GM11168 (cell line): Measurements from ENCODE around the gene KCNJ9.
"Not testable (repeated sequence)": the region's sequence is repeated elsewhere in the genome, so short reads cannot be mapped to it uniquely, and the experiment has no call there.

Experiments
- in situ Hi-C: fragments of 300-500 bp; cut with MboI; formaldehyde crosslinking; loops from one replicate; pipeline ENCODE4 v1.12.0; 2022; ENCODE audit warnings: low sequenced_read_pairs; ENCODE audit not compliant: unreplicated experiment

KCNJ9 gene

DNA sequence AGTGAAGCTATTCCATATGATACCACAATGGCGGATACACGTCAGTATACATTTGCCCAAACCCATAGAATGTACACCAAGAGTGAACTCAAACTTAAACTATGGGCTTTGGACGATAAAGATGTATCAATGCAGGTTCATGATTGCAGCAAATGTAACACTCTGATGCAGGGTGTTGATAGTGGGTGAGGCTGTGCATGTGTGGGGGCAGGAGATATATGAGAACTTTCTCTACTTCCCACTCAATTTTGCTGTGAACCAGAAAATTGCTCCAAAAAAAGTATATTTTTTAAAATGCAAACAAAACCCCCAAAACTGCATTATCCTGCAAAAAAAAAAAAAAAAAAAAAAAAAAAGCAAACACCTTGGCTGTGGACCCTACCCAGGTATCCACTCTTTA is 37.6 kb downstream of the KCNJ9 start:
- in situ Hi-C loops = loop anchor here (10.0 kb wide), 1 partner anchor 136 kb away; no protein-coding TSS in a partner anchor

DNA sequence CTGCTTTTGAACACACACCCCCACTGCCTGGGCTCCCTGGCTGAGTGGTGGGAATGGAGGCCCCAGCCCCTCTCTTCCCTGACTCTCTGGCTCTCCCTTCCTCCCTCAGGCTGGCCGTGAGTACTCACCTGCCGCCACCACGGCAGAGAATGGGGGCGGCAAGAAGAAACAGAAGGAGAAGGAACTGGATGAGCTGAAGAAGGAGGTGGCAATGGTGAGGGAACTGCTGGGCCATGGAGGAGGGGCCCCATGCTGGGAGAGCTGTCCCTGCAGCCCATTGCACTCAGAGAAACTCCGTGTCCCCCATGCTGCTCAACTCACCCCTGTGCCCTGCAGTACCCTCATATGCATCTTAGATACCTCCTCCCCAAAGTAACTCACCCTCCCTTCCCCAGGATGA is 39.5 kb downstream of the KCNJ9 start:
- in situ Hi-C loops = no loop called here

GRCh38 chr1:160121388-160121787 is 40.0 kb downstream of the KCNJ9 start:
- in situ Hi-C loops = no loop called here

- in situ Hi-C loops = no loop called here
These were observed 41.7 kb downstream of the KCNJ9 start for GRCh38 chr1:160122978-160123495.

GRCh38 chr1:160123726-160124125 is 42.4 kb downstream of the KCNJ9 start:
- in situ Hi-C loops = no loop called here

- in situ Hi-C loops = no loop called here
These were observed 43.6 kb downstream of the KCNJ9 start for GRCh38 chr1:160124705-160125478.

GRCh38 chr1:160125746-160126145 is 44.4 kb downstream of the KCNJ9 start:
- in situ Hi-C loops = no loop called here

DNA sequence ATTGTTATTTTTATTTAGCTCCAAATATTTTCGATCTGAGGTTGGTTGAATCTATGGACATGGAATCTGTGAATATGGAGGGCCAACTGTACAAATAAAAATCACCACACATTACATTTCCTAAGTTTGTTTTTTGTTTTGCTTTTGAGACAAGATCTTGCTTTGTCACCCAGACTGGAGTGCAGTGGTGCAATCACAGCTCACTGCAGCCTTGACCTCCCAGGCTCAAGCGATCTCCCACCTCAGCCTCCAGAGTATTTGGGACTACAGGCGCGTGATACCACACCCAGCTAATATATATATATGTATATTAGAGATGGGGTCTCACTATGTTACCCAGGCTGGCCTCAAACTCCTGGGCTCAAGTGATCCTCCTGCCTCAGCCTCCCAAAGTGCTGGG is 45.0 kb downstream of the KCNJ9 start:
- in situ Hi-C loops = not testable (repeated sequence)

- in situ Hi-C loops = no loop called here
These were observed 46.0 kb downstream of the KCNJ9 start for GRCh38 chr1:160127381-160127780.

DNA sequence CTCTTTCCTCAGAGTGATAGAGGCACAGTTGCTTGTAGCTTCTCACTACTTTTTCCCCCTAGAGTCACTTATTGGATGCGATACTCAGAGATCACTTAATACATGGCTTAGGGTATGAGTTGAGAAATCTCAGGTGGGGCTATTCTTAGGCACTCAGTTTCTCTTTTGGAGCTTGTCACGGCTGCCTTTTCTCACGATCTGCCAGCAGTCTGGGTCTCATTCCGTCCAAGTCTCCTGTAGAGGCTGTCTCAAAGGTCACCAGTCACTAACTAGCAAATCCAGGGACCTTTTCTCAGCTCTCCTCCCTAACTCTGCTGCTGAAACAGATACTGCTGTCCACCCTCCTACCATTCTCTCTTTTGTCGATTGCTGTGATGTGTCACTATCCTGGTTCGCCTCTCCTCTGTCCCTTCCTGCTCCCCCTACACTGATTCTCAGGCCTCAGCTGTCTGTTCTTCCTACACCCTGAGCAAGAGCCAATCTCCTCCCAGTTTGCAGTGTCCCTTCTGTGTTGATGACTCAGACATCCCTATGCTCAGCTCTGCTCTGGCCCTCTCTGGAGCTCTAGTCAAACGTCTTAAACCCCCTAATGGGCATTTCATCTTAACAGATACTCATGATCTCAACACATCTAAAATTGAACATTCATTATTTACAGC is 46.7 kb downstream of the KCNJ9 start:
- in situ Hi-C loops = no loop called here

DNA sequence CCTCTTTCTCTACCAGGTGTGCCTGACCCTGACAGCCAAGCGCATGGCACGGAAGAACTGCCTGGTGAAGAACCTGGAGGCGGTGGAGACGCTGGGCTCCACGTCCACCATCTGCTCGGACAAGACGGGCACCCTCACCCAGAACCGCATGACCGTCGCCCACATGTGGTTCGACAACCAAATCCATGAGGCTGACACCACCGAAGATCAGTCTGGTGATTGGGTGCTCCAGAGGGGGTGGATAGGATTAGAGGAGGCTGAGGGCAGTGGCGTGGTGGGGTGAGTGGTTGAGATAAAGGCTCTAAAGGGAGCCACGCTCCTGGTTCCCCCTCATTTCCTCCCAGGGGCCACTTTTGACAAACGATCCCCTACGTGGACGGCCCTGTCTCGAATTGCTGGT is 47.3 kb downstream of the KCNJ9 start:
- in situ Hi-C loops = no loop called here

GRCh38 chr1:160129046-160129445 is 47.7 kb downstream of the KCNJ9 start:
- in situ Hi-C loops = no loop called here

- in situ Hi-C loops = no loop called here
These were observed 48.2 kb downstream of the KCNJ9 start for GRCh38 chr1:160129558-160129957.

GRCh38 chr1:160129966-160130365 is 48.6 kb downstream of the KCNJ9 start:
- in situ Hi-C loops = no loop called here

DNA sequence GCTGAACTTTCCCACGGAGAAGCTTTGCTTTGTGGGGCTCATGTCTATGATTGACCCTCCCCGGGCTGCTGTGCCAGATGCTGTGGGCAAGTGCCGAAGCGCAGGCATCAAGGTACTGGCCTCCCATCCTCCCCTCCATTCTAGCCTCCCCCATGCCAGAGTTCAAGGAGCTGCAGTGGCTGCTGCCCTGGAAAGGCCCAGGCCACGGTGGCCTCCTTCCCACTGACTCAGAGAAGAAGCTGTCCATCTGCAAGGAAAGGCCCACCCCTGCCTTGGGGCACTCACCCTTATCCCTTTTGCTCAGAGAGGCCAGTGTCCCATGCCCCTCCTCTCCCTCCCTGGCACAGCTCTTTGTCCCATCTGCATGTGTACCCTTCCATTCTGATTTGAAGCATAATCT is 49.1 kb downstream of the KCNJ9 start:
- in situ Hi-C loops = no loop called here

- in situ Hi-C loops = no loop called here
These were observed 49.6 kb downstream of the KCNJ9 start for GRCh38 chr1:160130939-160131338.

DNA sequence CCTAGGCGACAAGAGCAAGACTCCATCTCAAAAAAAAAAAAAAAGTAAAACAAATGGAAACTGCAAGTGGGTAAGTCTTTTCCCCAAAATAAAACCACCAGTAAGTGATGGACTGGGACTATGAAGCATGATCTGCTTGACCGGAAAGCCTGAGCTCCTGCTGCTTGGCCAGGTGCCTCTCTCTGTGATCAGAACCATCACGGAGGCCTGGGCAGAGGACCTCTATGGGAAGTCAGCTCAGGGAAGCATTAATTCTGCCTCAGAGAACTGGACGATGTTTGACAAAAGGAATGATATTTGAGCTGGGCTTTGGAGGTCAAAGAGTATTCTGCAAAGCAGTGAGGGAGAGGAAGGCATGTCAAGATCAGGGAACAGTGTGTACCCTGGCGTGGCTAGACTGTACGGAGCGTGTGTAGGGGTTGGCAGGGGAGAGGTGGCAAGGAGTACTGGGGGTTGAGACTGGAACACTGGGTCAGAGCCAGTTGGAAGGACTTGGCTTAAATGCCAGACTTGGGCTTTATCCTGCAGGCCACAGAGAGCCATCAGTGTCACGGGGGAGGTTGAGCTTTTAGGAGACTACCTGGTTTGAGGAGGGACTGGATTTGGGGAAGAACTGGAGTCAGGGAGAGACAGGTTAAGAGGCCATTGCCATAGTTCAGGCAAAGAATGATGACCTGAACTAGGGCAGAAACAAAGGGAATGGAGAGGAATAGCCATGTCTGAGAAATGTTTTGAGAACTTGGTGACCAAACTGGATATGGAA is 50.6 kb downstream of the KCNJ9 start:
- in situ Hi-C loops = no loop called here

GRCh38 chr1:160133990-160134770 is 52.8 kb downstream of the KCNJ9 start:
- in situ Hi-C loops = no loop called here

DNA sequence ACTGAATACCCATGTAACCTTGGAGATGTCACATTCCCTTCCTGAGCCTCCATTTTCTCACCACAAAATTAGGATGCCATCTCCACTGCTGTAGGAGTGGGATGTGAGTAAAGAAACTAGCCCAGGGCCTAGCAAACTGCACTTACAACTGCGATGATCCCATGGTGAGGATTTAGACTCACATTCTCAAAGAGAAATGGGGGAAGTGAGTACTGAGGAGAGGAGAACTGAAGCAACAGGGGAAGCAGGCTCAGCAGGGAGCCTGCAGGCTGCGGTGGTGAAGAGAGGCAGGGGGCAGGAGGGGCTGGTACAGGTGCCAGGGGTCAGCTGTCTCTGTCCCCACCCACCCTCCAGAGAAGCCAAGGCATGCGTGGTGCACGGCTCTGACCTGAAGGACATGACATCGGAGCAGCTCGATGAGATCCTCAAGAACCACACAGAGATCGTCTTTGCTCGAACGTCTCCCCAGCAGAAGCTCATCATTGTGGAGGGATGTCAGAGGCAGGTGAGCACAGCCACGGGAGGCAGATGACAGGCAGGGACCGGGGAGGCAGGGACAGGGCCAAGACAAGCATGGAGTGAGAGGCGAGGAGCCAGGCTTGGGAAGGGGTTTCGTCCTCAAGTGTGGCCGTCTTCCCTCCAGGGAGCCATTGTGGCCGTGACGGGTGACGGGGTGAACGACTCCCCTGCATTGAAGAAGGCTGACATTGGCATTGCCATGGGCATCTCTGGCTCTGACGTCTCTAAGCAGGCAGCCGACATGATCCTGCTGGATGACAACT is 53.6 kb downstream of the KCNJ9 start:
- in situ Hi-C loops = no loop called here
